Measurements from ENCODE around the gene FNBP1L. TPM values are rescaled to one million over a fixed set of nuclear protein-coding genes. Genes with fewer than 3 reads are reported as not detected.
A peak's percentile ranks its signal among the peaks of the same experiment; 100 is the strongest.

FNBP1L gene
- total RNA-seq, 1 donor from 2014 or later: 162 TPM

DNA sequence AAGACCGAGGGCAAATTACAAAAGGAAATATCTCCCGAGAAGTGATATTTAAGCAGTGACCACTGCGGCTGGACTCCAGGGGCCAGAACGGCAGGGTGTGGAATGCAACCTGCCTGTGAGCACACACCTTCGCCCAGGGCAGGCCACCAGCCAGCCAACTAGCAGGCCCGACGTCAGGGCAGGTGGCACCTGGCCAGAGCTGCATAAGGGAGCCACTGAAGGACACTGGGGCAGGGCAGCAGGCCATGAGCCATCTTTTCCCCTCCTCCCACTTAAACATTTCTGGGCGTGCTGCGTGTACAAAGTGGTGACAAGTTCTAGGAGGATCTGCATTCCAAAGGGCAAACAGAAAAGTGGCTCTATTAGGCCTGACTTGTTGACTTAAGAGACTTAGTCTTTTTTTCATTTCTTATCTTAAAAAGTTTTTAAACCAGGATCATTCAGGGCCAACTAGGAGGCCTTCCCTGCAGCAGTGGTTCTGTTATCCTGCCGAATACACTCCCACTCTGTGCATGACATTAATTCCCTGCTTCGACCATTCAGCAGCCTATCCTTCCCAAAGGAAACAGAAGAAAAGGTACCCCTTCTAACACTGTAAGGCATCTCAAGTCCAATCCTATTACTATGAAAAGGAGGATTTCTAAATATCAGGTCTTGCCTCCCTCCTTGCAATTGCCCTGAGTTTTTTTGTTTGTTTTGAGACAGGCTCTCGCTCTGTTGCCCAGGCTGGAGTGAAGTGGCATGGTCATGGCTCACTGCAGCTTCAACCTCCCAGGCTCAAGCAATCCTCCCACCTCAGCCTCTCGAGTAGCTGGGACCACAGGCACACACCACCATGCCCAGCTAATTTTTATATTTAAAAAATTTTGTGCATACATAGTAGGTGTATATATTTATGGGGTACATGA, 137.4 kb downstream of the FNBP1L start:
- Mint-ChIP-seq H3K4me1 (no peaks in the 10 kb centered on the region), H3K9me3 (no peaks in the 10 kb centered on the region), H3K4me3 (no peak overlapping the region), H3K36me3 (peaks cover 28% of the 10 kb centered on the region), H3K27ac (no peak overlapping the region), H3K27me3 (ENCODE audit: insufficient read depth, low read depth) (peaks cover 4% of the 10 kb centered on the region)
- Histone ChIP-seq H3K9ac (no peak overlapping the region), H3K9me3 (ENCODE audit: low read depth) (no peaks in the 10 kb centered on the region), H2AFZ (replicated peaks) (no peak overlapping the region), H3F3A (ENCODE audit: low read depth) (no peaks in the 10 kb centered on the region), H3K4me3 (no peak overlapping the region), H3K36me3 (no peaks in the 10 kb centered on the region), H4K20me1 (ENCODE audit: low read depth) (no peaks in the 10 kb centered on the region), H3K27me3 (no peaks in the 10 kb centered on the region), H3K4me1 (no peaks in the 10 kb centered on the region), H3K27ac (no peak overlapping the region), H3K79me2 (ENCODE audit: low read depth) (no peaks in the 10 kb centered on the region), H3K4me2 (no peak overlapping the region)
- no peak for DNase-seq (ENCODE audit: low spot score)
- TF ChIP-seq EZH2 (IDR thresholded peaks at IDR 0.05) (no peak), EZH2phosphoT487 (IDR thresholded peaks at IDR 0.05) (no peak)
- TF ChIP-seq, protein P1, sequence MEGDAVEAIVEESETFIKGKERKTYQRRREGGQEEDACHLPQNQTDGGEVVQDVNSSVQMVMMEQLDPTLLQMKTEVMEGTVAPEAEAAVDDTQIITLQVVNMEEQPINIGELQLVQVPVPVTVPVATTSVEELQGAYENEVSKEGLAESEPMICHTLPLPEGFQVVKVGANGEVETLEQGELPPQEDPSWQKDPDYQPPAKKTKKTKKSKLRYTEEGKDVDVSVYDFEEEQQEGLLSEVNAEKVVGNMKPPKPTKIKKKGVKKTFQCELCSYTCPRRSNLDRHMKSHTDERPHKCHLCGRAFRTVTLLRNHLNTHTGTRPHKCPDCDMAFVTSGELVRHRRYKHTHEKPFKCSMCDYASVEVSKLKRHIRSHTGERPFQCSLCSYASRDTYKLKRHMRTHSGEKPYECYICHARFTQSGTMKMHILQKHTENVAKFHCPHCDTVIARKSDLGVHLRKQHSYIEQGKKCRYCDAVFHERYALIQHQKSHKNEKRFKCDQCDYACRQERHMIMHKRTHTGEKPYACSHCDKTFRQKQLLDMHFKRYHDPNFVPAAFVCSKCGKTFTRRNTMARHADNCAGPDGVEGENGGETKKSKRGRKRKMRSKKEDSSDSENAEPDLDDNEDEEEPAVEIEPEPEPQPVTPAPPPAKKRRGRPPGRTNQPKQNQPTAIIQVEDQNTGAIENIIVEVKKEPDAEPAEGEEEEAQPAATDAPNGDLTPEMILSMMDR (IDR thresholded peaks at IDR 0.05): no peak

- no peak overlapping the region for H3K4me2 ChIP-seq
- no peaks in the 10 kb centered on the region for H3K36me3 ChIP-seq
- H3K4me1 ChIP-seq: no peaks in the 10 kb centered on the region
- Mint-ChIP-seq H3K4me3 (no peak overlapping the region), H3K27ac (no peak overlapping the region), H3K36me3 (peaks cover 32% of the 10 kb centered on the region), H3K27me3 (ENCODE audit: insufficient read depth, low read depth) (peaks cover 4% of the 10 kb centered on the region), H3K4me1 (peaks cover 11% of the 10 kb centered on the region), H3K9me3 (no peaks in the 10 kb centered on the region)
- H3K27ac ChIP-seq: no peak overlapping the region
- no peaks in the 10 kb centered on the region for H3K27me3 ChIP-seq
- H3K9ac ChIP-seq: no peak overlapping the region
- no peak overlapping the region for H3K4me3 ChIP-seq
- DNase-seq (ENCODE audit: low spot score): no peak
- no peaks in the 10 kb centered on the region for H3K9me3 ChIP-seq (ENCODE audit: low read depth)
- H3K79me2 ChIP-seq (ENCODE audit: low read depth): no peaks in the 10 kb centered on the region
- no peak overlapping the region for H2AFZ ChIP-seq (replicated peaks)
- no peak for TF ChIP-seq EZH2phosphoT487 (IDR thresholded peaks at IDR 0.05)
- TF ChIP-seq, protein P1 (IDR thresholded peaks at IDR 0.05): no peak
- TF ChIP-seq EZH2 (IDR thresholded peaks at IDR 0.05): no peak
- no peaks in the 10 kb centered on the region for H4K20me1 ChIP-seq (ENCODE audit: low read depth)
- no peaks in the 10 kb centered on the region for H3F3A ChIP-seq (ENCODE audit: low read depth)
Observed at GRCh38 chr1:93587354-93587753, 139.4 kb downstream of the FNBP1L start.

DNA sequence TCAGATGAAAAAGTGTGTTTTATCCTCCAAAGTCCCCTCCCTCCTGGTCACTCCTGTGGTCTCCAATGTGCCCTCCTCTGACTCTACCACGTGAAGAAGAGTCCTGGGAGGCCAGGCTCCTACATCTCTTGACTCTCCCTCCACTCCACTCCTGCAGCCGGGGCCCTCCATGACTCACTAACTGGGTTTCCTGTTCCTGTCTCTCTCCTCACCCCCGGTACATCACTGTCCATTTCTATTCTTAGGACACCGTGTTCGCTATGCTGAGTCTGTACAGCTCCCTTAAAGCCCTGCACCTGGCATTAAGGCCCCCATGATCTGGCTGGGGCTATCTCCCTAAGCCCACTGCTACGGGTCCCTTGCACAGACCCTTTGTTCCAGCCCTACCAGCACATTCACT, 140.3 kb downstream of the FNBP1L start:
- H3K4me3 Mint-ChIP-seq: no peak overlapping the region
- H3K4me3 ChIP-seq: no peak overlapping the region
- H3K79me2 ChIP-seq (ENCODE audit: low read depth): no peaks in the 10 kb centered on the region
- H3K9me3 Mint-ChIP-seq: no peaks in the 10 kb centered on the region
- H3K9me3 ChIP-seq (ENCODE audit: low read depth): no peaks in the 10 kb centered on the region
- no peaks in the 10 kb centered on the region for H3K4me1 ChIP-seq
- H3K36me3 ChIP-seq: no peaks in the 10 kb centered on the region
- peaks cover 11% of the 10 kb centered on the region for H3K4me1 Mint-ChIP-seq
- DNase-seq (ENCODE audit: low spot score): no peak
- no peak for TF ChIP-seq EZH2phosphoT487 (IDR thresholded peaks at IDR 0.05)
- TF ChIP-seq EZH2 (IDR thresholded peaks at IDR 0.05): no peak
- TF ChIP-seq, protein P1 (IDR thresholded peaks at IDR 0.05): no peak
- H3K27me3 Mint-ChIP-seq (ENCODE audit: insufficient read depth, low read depth): peaks cover 4% of the 10 kb centered on the region
- H3K27ac Mint-ChIP-seq: peak overlapping the region; percentile 34
- H3K9ac ChIP-seq: no peak overlapping the region
- H2AFZ ChIP-seq (replicated peaks): no peak overlapping the region
- H3K4me2 ChIP-seq: no peak overlapping the region
- peaks cover 28% of the 10 kb centered on the region for H3K36me3 Mint-ChIP-seq
- no peaks in the 10 kb centered on the region for H4K20me1 ChIP-seq (ENCODE audit: low read depth)
- H3F3A ChIP-seq (ENCODE audit: low read depth): no peaks in the 10 kb centered on the region
- H3K27me3 ChIP-seq: no peaks in the 10 kb centered on the region
- no peak overlapping the region for H3K27ac ChIP-seq

Data from neural progenitor cell (in vitro differentiated cells).